NT2/D1 (cell line): Measurements from ENCODE around the gene SRGAP3.

Source experiments
- SUZ12 ChIP-seq: IDR thresholded peaks from 2 replicates; pipeline ENCODE4 v1.6.1; 2011; ENCODE audit not compliant: insufficient read length, insufficient read depth; ENCODE audit errors: extremely low read depth
- YY1 ChIP-seq: IDR thresholded peaks from 2 replicates; pipeline ENCODE4 v1.6.1; 2011; ENCODE audit not compliant: insufficient read length, insufficient read depth
- ZNF274 ChIP-seq: IDR thresholded peaks from 2 replicates; pipeline ENCODE4 v1.6.1; 2011; ENCODE audit warnings: mild to moderate bottlenecking, low read depth, low read length

- TF ChIP-seq SUZ12 (no peak), YY1 (no peak), ZNF274 (no peak)
Observed at GRCh38 chr3:9012521-9012920, 236.9 kb downstream of the SRGAP3 start.
